Skeletal muscle tissue (tissue), 4 donors: ENCODE results near the gene CA9. TPM values are rescaled to one million over a fixed set of nuclear protein-coding genes. Genes with fewer than 3 reads are reported as not detected.
"Not testable (repeated sequence)": the region's sequence is repeated elsewhere in the genome, so short reads cannot be mapped to it uniquely, and the experiment has no call there.

ENCODE experiments used
- H3K27ac ChIP-seq: one replicate; pipeline ENCODE4 v1.7.0; 2013; ENCODE audit warnings: mild to moderate bottlenecking, low read depth, low read length, inconsistent platforms
- H3K27me3 ChIP-seq, 3 donors: one replicate each; pipeline ENCODE4 v1.7.0; 2013; ENCODE audit warnings: low read length in 3 of 3; ENCODE audit not compliant: control insufficient read depth in 3 of 3, insufficient read depth in 3 of 3
- H3K36me3 ChIP-seq, 3 donors: one replicate each; pipeline ENCODE4 v1.7.0; 2013; ENCODE audit warnings: low read length in 3 of 3; ENCODE audit not compliant: control insufficient read depth in 3 of 3, insufficient read depth in 3 of 3
- H3K4me1 ChIP-seq, 3 donors: one replicate each; pipeline ENCODE4 v1.7.0; 2013; ENCODE audit warnings: low read length in 3 of 3, mild to moderate bottlenecking in 3 of 3; ENCODE audit not compliant: control insufficient read depth in 3 of 3, insufficient read depth in 3 of 3
- H3K4me3 ChIP-seq, 3 donors: one replicate each; pipeline ENCODE4 v1.7.0; 2013; ENCODE audit warnings: low read length in 3 of 3
- H3K9ac ChIP-seq, 3 donors: one replicate each; pipeline ENCODE4 v1.7.0; 2013; ENCODE audit warnings: low read length in 3 of 3, mild to moderate bottlenecking in 3 of 3, moderate library complexity in 2 of 3, low read depth in 1 of 3
- H3K9me3 ChIP-seq, 3 donors: one replicate each; pipeline ENCODE4 v1.7.0; 2013; ENCODE audit warnings: low read length in 3 of 3; ENCODE audit not compliant: control insufficient read depth in 3 of 3
- total RNA-seq: library from RNA; depleted of rRNA; stranded (reverse); fragments of >200 nt; gene quantifications from one replicate; pipeline ENCODE4 v1.2.3, GENCODE V29; 2014
- donor health status: Osteomylitis.

Gene CA9
- total RNA-seq, 1 donor from 2014 or later, result under 0.01 TPM

GRCh38 chr9:35639631-35640030 is 34.1 kb upstream of the CA9 start:
- Histone ChIP-seq H3K27me3 (no peaks in the 10 kb centered on the region), H3K9me3 (no peaks in the 10 kb centered on the region), H3K36me3 (no peaks in the 10 kb centered on the region), H3K27ac (no peak overlapping the region), H3K4me1 (no peaks in the 10 kb centered on the region), H3K4me3 (no peak overlapping the region), H3K9ac (no peak overlapping the region)

- not testable (repeated sequence) for H3K9me3 ChIP-seq, H3K36me3 ChIP-seq, H3K27me3 ChIP-seq, H3K9ac ChIP-seq, H3K27ac ChIP-seq, H3K4me3 ChIP-seq, H3K4me1 ChIP-seq
Observed at GRCh38 chr9:35640431-35640830, 33.3 kb upstream of the CA9 start.

GRCh38 chr9:35641478-35641877 is 32.2 kb upstream of the CA9 start:
- not testable (repeated sequence) for H3K27me3 ChIP-seq, H3K36me3 ChIP-seq, H3K4me3 ChIP-seq, H3K4me1 ChIP-seq, H3K9ac ChIP-seq, H3K27ac ChIP-seq, H3K9me3 ChIP-seq

GRCh38 chr9:35643046-35643445 is 30.7 kb upstream of the CA9 start:
- H3K27me3 ChIP-seq, result no peaks in the 10 kb centered on the region
- H3K9me3 ChIP-seq, result no peaks in the 10 kb centered on the region
- H3K4me1 ChIP-seq, result peaks cover 4 to 15% (median 13%) of the 10 kb centered on the region in 3 donors
- no peak overlapping the region for H3K4me3 ChIP-seq
- no peaks in the 10 kb centered on the region for H3K36me3 ChIP-seq
- no peak overlapping the region for H3K9ac ChIP-seq
- no peak overlapping the region for H3K27ac ChIP-seq

GRCh38 chr9:35645736-35646135 is 28.0 kb upstream of the CA9 start:
- Histone ChIP-seq H3K9ac (peak overlapping the region; percentile 27 to 94 (median 90)), H3K27ac (peak overlapping the region; percentile 93), H3K4me1 (peaks cover 6 to 21% (median 15%) of the 10 kb centered on the region in 3 donors), H3K4me3 (peak overlapping the region; percentile 82 to 85 (median 84))
- H3K36me3 ChIP-seq, H3K9me3 ChIP-seq, H3K27me3 ChIP-seq: not testable (repeated sequence)

GRCh38 chr9:35646153-35646532 is 27.6 kb upstream of the CA9 start:
- Histone ChIP-seq H3K9ac (peak overlapping the region; percentile 90 to 95 (median 94)), H3K4me3 (peak overlapping the region; percentile 82 to 85 (median 84)), H3K36me3 (no peaks in the 10 kb centered on the region), H3K27ac (peak overlapping the region; percentile 93), H3K4me1 (peaks cover 6 to 21% (median 15%) of the 10 kb centered on the region in 3 donors), H3K27me3 (no peaks in the 10 kb centered on the region), H3K9me3 (no peaks in the 10 kb centered on the region)

GRCh38 chr9:35646533-35647265 is 27.0 kb upstream of the CA9 start:
- no peaks in the 10 kb centered on the region for H3K9me3 ChIP-seq

GRCh38 chr9:35649431-35650340 is 24.0 kb upstream of the CA9 start:
- no peaks in the 10 kb centered on the region for H3K27me3 ChIP-seq
- peaks cover 6 to 21% (median 15%) of the 10 kb centered on the region in 3 donors for H3K4me1 ChIP-seq
- H3K27ac ChIP-seq, result no peak overlapping the region
- no peaks in the 10 kb centered on the region for H3K36me3 ChIP-seq
- no peak overlapping the region for H3K4me3 ChIP-seq
- no peak overlapping the region for H3K9ac ChIP-seq
- no peaks in the 10 kb centered on the region for H3K9me3 ChIP-seq

More at GRCh38 chr9:35646533-35647265, 27.0 kb upstream of the CA9 start:
- peak overlapping the region; percentile 90 to 95 (median 94) for H3K9ac ChIP-seq
- H3K27me3 ChIP-seq, result no peaks in the 10 kb centered on the region
- peaks cover 6 to 21% (median 15%) of the 10 kb centered on the region in 3 donors for H3K4me1 ChIP-seq
- no peaks in the 10 kb centered on the region for H3K36me3 ChIP-seq
- peak overlapping the region; percentile 82 to 85 (median 84) for H3K4me3 ChIP-seq
- peak overlapping the region; percentile 93 for H3K27ac ChIP-seq

- Histone ChIP-seq H3K4me1 (peaks cover 6 to 21% (median 15%) of the 10 kb centered on the region in 3 donors), H3K4me3 (no peak within 1 kb of the TSS)
Observed at GRCh38 chr9:35650341-35651158, 23.2 kb upstream of the CA9 start, which contains the start of gene SIT1. Gene SIT1 (minus strand): TSS chr9:35650931. CDS start chr9:35650853, 78 bp downstream.

More at GRCh38 chr9:35650341-35651158, 23.2 kb upstream of the CA9 start, which contains the start of gene SIT1:
- Histone ChIP-seq H3K9ac (no peak within 1 kb of the TSS), H3K27ac (no peak within 1 kb of the TSS), H3K9me3 (no peaks in the 10 kb centered on the region), H3K36me3 (no peaks in the 10 kb centered on the region), H3K27me3 (no peaks in the 10 kb centered on the region)
